Right atrium auricular region (tissue), 2 donors: ENCODE data around the gene SLC10A3. TPM values are rescaled to one million over a fixed set of nuclear protein-coding genes. Genes with fewer than 3 reads are reported as not detected.

Experiments
- DNase-seq: peaks from one replicate; pipeline ENCODE4 v3.0.0-alpha.2; 2019; ENCODE audit warnings: low spot score
- H3K27ac ChIP-seq, 2 donors: fragments of 200-600 bp; sonication (generic); 1 replicate in 1 of 2; 2 replicates in 1 of 2; pipeline ENCODE4 v1.5.1; 2016 to 2019
- H3K27me3 ChIP-seq, 2 donors: fragments of 200-600 bp; sonication (generic); one replicate each; pipeline versions ENCODE4 v1.5.1 to v1.6.0; 2017 to 2019
- H3K36me3 ChIP-seq: fragments of 200-600 bp; sonication (generic); one replicate; pipeline ENCODE4 v1.5.1; 2016
- H3K4me1 ChIP-seq, 2 donors: fragments of 200-600 bp; sonication (generic); one replicate each; pipeline versions ENCODE4 v1.5.1 to v1.6.0; 2017 to 2019
- H3K4me3 ChIP-seq, 2 donors: fragments of 200-600 bp; sonication (generic); 1 replicate in 1 of 2; 2 replicates in 1 of 2; pipeline ENCODE4 v1.5.1; 2017 to 2019; ENCODE audit warnings: mild to moderate bottlenecking in 1 of 2, moderate library complexity in 1 of 2
- H3K9me3 ChIP-seq, 2 donors: fragments of 200-600 bp; sonication (generic); one replicate each; pipeline ENCODE4 v1.5.1; 2019
- total RNA-seq, 2 donors: library from RNA; depleted of rRNA; stranded (reverse); fragments of >200 nt; gene quantifications; one replicate each; pipeline ENCODE4 v1.1.0, GENCODE V29; 2016
- TF ChIP-seq, protein P1 (sequence below), 2 donors: fragments of 200-600 bp; sonication (generic); IDR thresholded peaks; one replicate each; pipeline ENCODE4 v1.5.1; 2019; ENCODE audit warnings: antibody characterized with exemption in 2 of 2

SLC10A3 gene
- total RNA-seq, 2 donors from 2014 or later, result 22.2 to 22.9 TPM

DNA sequence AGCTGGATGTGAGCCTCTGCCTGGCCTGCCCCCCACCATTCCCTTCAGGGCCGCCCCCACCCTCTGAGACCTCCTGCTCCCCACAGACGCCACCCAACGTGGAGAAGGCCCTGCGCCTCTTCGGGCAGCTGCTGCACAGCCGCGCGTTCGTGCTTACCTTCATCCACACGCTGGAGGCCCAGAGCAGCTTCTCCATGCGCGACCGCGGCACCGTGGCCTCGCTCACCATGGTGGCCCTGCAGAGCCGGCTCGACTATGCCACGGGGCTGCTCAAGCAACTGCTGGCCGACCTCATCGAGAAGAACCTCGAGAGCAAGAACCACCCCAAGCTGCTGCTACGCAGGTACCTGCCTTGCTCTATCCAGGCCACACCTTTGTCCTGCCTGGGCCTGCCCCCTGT is 22.2 kb downstream of the SLC10A3 start:
- H3K27me3 ChIP-seq, result no peaks in the 10 kb centered on the region
- H3K36me3 ChIP-seq, result peaks cover 18% of the 10 kb centered on the region
- H3K4me3 ChIP-seq, result no peak overlapping the region
- DNase-seq, result no peak
- TF ChIP-seq, protein P1, sequence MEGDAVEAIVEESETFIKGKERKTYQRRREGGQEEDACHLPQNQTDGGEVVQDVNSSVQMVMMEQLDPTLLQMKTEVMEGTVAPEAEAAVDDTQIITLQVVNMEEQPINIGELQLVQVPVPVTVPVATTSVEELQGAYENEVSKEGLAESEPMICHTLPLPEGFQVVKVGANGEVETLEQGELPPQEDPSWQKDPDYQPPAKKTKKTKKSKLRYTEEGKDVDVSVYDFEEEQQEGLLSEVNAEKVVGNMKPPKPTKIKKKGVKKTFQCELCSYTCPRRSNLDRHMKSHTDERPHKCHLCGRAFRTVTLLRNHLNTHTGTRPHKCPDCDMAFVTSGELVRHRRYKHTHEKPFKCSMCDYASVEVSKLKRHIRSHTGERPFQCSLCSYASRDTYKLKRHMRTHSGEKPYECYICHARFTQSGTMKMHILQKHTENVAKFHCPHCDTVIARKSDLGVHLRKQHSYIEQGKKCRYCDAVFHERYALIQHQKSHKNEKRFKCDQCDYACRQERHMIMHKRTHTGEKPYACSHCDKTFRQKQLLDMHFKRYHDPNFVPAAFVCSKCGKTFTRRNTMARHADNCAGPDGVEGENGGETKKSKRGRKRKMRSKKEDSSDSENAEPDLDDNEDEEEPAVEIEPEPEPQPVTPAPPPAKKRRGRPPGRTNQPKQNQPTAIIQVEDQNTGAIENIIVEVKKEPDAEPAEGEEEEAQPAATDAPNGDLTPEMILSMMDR (IDR thresholded peaks at IDR 0.05), result no peak
- H3K27ac ChIP-seq, result no peak overlapping the region
- H3K4me1 ChIP-seq, result no peaks in the 10 kb centered on the region
- H3K9me3 ChIP-seq, result no peaks in the 10 kb centered on the region

DNA sequence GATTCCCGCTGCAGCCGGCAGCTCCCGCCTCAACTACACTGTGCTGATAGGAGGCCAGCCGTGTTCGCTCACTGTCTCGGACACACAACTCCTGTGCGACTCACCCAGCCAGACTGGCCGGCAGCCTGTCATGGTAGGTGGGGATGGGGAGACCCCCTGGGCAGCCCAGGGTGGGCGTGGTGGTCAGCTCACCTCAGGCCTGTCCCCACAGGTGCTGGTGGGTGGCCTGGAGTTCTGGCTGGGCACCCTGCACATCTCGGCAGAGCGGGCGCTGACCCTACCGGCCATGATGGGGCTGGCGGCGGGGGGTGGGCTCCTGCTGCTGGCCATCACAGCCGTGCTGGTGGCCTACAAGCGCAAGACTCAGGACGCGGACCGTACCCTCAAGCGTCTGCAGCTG is 22.9 kb downstream of the SLC10A3 start:
- Histone ChIP-seq H3K4me3 (no peak overlapping the region), H3K27me3 (no peaks in the 10 kb centered on the region), H3K36me3 (peaks cover 18% of the 10 kb centered on the region), H3K4me1 (no peaks in the 10 kb centered on the region), H3K9me3 (no peaks in the 10 kb centered on the region), H3K27ac (no peak overlapping the region)
- TF ChIP-seq, protein P1 (IDR thresholded peaks at IDR 0.05), result no peak
- DNase-seq, result no peak

DNA sequence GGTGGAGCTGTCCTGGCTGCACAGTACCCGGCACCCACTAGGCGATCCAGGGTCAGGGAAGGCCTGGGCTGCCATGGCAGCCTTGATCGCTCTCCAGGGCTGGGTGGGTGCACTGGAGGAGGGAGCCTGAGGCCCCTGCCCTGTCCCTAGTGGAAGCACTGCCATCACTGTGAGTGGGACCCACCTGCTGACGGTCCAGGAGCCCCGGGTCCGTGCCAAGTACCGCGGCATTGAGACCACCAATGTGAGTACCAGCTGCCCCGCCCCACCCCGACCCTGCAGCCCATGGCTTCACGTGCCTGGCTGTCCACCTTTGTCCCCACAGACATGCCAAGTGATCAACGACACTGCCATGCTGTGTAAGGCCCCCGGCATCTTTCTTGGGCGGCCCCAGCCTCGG is 23.5 kb downstream of the SLC10A3 start:
- Histone ChIP-seq H3K36me3 (peaks cover 19% of the 10 kb centered on the region), H3K9me3 (no peaks in the 10 kb centered on the region), H3K4me3 (no peak overlapping the region), H3K4me1 (no peaks in the 10 kb centered on the region), H3K27ac (no peak overlapping the region), H3K27me3 (no peaks in the 10 kb centered on the region)
- no peak for DNase-seq
- TF ChIP-seq, protein P1 (IDR thresholded peaks at IDR 0.05), result no peak

DNA sequence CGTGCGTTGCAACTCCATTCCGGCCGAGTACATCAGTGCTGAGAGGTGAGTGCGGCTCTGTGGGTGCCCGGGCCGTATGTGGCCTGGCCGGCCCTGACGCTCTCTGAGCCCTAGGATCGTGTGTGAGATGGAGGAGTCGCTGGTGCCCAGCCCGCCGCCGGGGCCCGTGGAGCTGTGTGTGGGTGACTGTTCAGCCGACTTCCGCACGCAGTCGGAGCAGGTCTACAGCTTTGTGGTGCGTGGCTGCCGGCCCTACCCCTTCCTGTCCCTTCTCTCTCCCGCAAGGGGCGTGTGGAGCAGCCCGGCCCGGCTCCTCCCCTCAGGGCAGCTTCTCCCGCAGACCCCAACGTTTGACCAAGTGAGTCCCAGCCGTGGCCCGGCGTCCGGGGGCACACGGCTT is 24.4 kb downstream of the SLC10A3 start:
- Histone ChIP-seq H3K9me3 (no peaks in the 10 kb centered on the region), H3K4me1 (no peaks in the 10 kb centered on the region), H3K4me3 (no peak overlapping the region), H3K36me3 (peaks cover 27% of the 10 kb centered on the region), H3K27ac (no peak overlapping the region), H3K27me3 (no peaks in the 10 kb centered on the region)
- no peak for DNase-seq
- TF ChIP-seq, protein P1 (IDR thresholded peaks at IDR 0.05), result no peak

DNA sequence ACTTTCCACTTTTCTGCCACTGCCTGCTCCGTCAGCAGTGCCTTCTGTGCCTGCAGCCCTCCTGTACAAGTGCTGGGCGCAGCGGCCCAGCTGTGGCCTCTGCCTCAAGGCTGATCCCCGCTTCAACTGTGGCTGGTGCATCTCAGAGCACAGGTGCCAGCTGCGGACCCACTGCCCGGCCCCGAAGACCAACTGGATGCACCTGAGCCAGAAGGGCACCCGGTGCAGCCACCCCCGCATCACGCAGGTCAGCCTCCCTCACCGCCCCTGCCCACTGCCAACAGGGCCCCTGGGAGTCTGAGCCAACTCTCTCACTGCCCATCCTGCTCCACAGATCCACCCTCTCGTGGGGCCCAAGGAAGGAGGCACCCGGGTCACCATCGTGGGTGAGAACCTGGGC is 24.8 kb downstream of the SLC10A3 start:
- no peak overlapping the region for H3K4me3 ChIP-seq
- DNase-seq, result no peak
- peaks cover 23% of the 10 kb centered on the region for H3K36me3 ChIP-seq
- no peaks in the 10 kb centered on the region for H3K9me3 ChIP-seq
- no peaks in the 10 kb centered on the region for H3K27me3 ChIP-seq
- no peak overlapping the region for H3K27ac ChIP-seq
- TF ChIP-seq, protein P1 (IDR thresholded peaks at IDR 0.05), result no peak
- H3K4me1 ChIP-seq, result no peaks in the 10 kb centered on the region

DNA sequence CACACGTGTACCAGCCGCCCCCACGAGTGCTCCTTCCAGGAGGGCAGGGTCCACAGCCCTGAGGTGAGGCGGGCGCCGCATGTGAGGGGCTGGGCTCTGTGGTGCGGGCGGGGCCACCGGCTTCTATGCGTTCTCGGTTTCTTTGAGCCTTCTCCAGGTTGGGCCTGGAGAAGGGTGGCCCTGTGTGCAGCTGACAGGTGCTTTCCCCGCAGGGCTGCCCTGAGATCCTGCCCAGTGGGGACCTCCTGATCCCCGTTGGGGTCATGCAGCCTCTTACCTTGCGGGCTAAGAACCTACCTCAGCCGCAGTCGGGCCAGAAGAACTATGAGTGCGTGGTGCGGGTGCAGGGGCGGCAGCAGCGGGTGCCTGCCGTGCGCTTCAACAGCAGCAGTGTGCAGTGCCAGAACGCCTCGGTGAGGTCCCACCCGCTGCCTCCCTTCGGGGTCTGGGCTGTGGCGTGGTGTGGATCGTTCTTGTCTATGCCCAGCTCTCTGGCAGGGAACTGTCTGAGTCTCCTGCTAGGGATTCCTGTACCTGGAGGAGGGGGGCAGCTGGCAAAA is 25.5 kb downstream of the SLC10A3 start:
- Histone ChIP-seq H3K27me3 (no peaks in the 10 kb centered on the region), H3K4me3 (no peak overlapping the region), H3K4me1 (no peaks in the 10 kb centered on the region), H3K9me3 (no peaks in the 10 kb centered on the region), H3K36me3 (peaks cover 16% of the 10 kb centered on the region), H3K27ac (no peak overlapping the region)
- TF ChIP-seq, protein P1 (IDR thresholded peaks at IDR 0.05), result no peak
- no peak for DNase-seq
